ENCODE results near the gene LMAN1L. TPM values are rescaled to one million over a fixed set of nuclear protein-coding genes. Genes with fewer than 3 reads are reported as not detected.

Gene LMAN1L
- not detected for polyA plus RNA-seq (2013, experiment 1 of 2)
- polyA plus RNA-seq (2013, experiment 2 of 2): not detected

DNA sequence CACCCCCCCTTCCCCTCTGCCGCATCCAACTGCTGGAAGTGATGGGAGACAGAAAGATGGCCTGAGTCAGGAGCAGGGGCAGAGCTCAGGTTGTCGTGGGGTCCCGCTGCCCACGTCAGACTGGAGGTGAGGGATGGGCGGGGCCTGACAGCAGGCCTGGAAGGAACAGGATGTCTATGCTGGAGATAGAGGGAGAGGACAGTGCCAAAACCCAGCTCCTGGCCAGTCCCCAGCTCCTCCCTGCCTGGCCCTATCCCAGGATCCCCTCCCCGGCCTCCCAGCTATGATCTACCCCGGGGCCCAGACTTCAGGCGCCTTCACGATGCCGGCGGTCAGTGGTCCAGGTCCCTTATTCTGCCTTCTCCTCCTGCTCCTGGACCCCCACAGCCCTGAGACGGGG, at the start of gene LMAN1L:
TSS of gene LMAN1L (plus strand) at position 303 of the 400 bp plus-strand sequence. CDS start at position 323, 20 bp downstream.
- Histone ChIP-seq H3K27me3 (ENCODE audit: insufficient read depth, low read length) (no peaks in the 10 kb centered on the region), H3K36me3 (ENCODE audit: insufficient read depth, low read length) (no peaks in the 10 kb centered on the region), H3K4me1 (ENCODE audit: insufficient read depth, low read length) (peaks cover 5% of the 10 kb centered on the region), H3K9me3 (ENCODE audit: insufficient read depth, low read depth, low read length) (no peaks in the 10 kb centered on the region), H3K9ac (ENCODE audit: low read depth, low read length) (no peak within 1 kb of the TSS), H3K4me3 (ENCODE audit: low read length) (no peak within 1 kb of the TSS), H3K27ac (ENCODE audit: low read depth, low read length) (no peak within 1 kb of the TSS)
- WGBS: 85% methylated on average over 12 of the region's 12 CpGs

DNA sequence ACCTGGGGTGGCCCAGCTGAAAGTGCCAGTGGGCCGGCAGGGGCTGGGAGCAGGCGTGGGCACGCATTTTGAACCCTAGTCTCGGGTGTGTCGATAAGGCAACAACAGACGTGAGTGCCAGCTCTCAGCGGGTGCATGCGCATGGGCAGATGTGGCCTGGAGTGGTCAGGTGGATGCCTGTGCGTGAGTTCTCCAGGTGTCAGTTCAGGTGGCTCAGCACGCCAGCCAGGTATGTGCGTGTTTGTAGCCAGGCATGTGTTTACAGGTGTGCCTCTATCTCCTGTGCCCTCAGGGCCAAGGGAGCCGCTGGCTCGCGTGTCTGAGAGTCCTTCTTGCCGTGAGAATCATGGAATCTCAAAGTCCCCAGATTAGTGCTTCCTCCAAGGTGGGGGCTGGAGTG, 49.2 kb upstream of the LMAN1L start:
- Histone ChIP-seq H3K27ac (ENCODE audit: low read depth, low read length) (peak overlapping the region; percentile 54; the same call in 1 of the 2 replicates), H3K4me1 (ENCODE audit: insufficient read depth, low read length) (no peaks in the 10 kb centered on the region), H3K27me3 (ENCODE audit: insufficient read depth, low read length) (no peaks in the 10 kb centered on the region; the same call in 1 of the 2 replicates), H3K36me3 (ENCODE audit: insufficient read depth, low read length) (no peaks in the 10 kb centered on the region), H3K4me3 (ENCODE audit: low read length) (no peak overlapping the region), H3K9ac (ENCODE audit: low read depth, low read length) (no peak overlapping the region), H3K9me3 (ENCODE audit: insufficient read depth, low read depth, low read length) (no peaks in the 10 kb centered on the region)
- 88% methylated on average over 15 of the region's 15 CpGs for WGBS

DNA sequence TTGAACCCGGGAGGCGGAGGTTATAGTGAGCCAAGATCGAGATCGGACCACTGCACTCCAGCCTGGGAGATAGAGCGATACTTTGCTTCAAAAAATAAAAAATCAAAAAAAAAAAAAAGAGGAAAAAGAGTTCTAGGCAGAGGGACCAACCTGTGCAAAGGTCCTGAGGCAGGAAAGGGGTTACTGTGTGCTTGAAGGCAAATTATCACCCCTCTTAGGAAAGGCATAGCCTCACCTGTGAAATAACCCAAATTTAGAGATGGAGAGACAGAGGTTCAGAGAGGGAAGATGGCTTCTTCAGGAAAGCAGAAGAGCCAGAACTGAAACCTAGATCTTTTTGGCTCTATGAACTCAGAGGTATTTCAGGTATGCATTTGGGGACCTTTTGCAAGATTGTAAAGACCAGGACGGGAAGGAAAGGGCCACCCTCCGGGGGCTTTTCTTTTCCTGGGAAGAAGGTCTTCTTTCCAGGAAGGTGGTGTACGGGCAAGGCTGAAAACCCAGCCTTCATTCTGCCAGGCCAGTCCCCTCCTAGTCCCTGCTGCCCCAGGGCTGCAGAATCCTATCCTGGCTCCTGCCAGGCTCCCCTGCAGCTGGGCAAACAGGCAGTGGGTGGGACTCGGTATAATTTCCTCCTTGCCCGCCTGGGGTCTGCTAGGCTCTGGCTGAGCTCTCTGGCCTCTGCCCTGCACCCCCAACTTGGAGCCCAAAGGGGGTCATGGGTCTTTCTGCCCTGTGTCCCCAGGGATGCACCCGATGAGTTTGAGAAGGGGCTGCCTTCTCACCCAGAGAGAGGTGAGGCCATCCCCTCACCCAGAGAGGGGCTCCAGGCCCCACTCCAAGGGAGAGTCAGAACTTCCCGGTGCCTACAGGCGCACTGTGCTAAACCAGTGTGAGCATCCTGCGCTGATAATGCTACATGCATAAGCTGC, 45.2 kb upstream of the LMAN1L start:
- Histone ChIP-seq H3K9me3 (ENCODE audit: insufficient read depth, low read depth, low read length) (no peaks in the 10 kb centered on the region), H3K36me3 (ENCODE audit: insufficient read depth, low read length) (no peaks in the 10 kb centered on the region), H3K4me3 (ENCODE audit: low read length) (no peak overlapping the region), H3K27ac (ENCODE audit: low read depth, low read length) (no peak overlapping the region), H3K4me1 (ENCODE audit: insufficient read depth, low read length) (no peaks in the 10 kb centered on the region), H3K9ac (ENCODE audit: low read depth, low read length) (0 out of 2 replicates have a peak overlapping the region, but pooled peaks have one; percentile 9), H3K27me3 (ENCODE audit: insufficient read depth, low read length) (peaks cover 4% of the 10 kb centered on the region; the same call in 1 of the 2 replicates)
- 87% methylated on average over 13 of the region's 14 CpGs for WGBS

DNA sequence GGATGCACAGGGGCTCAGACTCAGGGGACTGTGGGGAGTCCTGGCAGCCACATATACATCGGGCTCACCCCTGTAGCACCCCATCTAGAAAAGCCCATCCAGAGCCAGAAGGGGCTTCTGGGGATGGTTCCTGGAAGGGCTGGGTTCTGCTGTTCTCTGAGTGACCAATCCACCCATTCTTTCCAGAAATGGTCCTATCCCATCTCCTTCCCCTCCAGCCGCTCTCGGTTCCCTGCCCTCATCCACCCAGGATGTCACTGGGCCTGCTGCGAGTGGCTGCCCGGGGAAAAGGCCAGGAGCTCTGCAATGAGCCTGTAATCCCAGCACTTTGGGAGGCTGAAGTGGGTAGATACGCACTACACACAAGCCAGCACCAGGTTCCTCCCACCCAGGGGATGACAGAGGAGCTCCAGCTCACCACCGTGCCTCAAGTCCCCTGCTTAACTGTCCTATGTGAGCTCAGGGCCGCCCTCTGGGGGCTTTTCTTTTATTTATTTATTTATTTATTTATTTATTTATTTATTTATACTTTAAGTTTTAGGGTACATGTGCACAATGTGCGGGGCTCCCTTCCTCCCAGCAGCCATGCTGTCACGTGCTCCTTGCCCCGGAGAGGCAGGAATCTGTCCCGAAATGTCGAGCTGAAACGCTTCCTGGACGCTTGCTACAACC, 44.4 kb upstream of the LMAN1L start:
- peak overlapping the region; percentile 29 for H3K4me3 ChIP-seq (ENCODE audit: low read length)
- H3K27ac ChIP-seq (ENCODE audit: low read depth, low read length): no peak overlapping the region
- H3K27me3 ChIP-seq (ENCODE audit: insufficient read depth, low read length): peaks cover 4% of the 10 kb centered on the region; the same call in 1 of the 2 replicates
- peaks cover 4% of the 10 kb centered on the region; the same call in 1 of the 2 replicates for H3K4me1 ChIP-seq (ENCODE audit: insufficient read depth, low read length)
- 0 out of 2 replicates have a peak overlapping the region, but pooled peaks have one; percentile 9 for H3K9ac ChIP-seq (ENCODE audit: low read depth, low read length)
- H3K36me3 ChIP-seq (ENCODE audit: insufficient read depth, low read length): no peaks in the 10 kb centered on the region
- 55% methylated on average over 14 of the region's 15 CpGs for WGBS
- no peaks in the 10 kb centered on the region for H3K9me3 ChIP-seq (ENCODE audit: insufficient read depth, low read depth, low read length)

DNA sequence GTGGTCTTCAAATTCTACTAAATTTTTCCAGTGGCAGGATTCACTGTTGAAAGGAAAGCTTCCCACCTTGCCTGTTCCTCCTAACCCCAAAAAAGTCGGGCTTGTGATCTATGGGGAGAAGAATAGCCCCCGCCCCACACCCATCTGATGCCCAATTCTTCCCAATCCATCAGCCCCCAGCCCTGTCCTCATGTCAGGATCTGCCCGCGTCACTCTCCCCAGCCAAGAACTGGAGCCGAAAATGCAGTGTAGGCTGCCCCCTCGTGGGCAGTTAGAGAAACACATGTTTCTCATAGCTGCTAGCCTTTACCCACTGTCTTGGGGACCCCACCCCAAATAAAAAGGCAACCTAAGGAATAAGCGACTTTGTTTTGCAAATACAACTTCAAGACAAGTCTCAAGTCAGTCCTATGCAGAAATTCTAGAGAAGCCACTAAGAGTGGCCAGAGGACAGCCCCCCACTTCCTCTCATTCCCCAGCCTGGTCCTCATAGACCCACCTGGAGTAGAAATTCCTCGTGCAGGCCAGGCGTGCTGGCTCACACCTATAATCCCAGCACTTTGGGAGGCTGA, 43.8 kb upstream of the LMAN1L start:
- Histone ChIP-seq H3K27ac (ENCODE audit: low read depth, low read length) (no peak overlapping the region), H3K9me3 (ENCODE audit: insufficient read depth, low read depth, low read length) (no peaks in the 10 kb centered on the region), H3K36me3 (ENCODE audit: insufficient read depth, low read length) (no peaks in the 10 kb centered on the region), H3K9ac (ENCODE audit: low read depth, low read length) (no peak overlapping the region), H3K4me1 (ENCODE audit: insufficient read depth, low read length) (peaks cover 10% of the 10 kb centered on the region), H3K27me3 (ENCODE audit: insufficient read depth, low read length) (peaks cover 4% of the 10 kb centered on the region; the same call in 1 of the 2 replicates), H3K4me3 (ENCODE audit: low read length) (peak overlapping the region; percentile 29)
- 13% methylated on average over 9 of the region's 9 CpGs for WGBS

DNA sequence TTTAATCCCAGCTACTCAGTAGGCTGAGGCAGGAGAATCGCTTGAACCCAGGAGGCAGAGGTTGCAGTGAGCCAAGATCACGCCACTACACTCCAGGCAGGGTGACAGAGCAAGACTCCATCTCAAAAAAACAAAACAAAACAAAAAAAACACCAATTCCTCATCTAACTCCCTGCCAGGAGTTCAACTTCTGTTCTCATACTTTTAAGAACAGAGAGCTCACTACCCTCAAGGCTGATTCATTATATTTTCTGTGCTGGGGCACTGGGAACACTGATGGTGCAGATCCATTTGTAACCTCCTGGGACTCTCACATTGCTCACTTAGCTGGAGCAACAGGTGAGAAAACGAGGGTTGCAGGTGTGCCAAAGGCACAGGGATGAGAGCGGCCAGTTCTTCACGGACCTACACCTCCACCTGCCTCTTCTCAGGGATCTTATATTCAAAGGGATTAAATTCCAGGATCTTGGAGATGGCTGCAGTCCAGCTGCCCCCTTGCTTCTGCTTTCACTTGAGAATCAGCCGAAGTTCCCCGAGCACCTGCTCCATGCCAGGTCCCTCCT, 43.1 kb upstream of the LMAN1L start:
- H3K27ac ChIP-seq (ENCODE audit: low read depth, low read length): no peak overlapping the region
- H3K4me3 ChIP-seq (ENCODE audit: low read length): no peak overlapping the region
- H3K4me1 ChIP-seq (ENCODE audit: insufficient read depth, low read length): peaks cover 12% of the 10 kb centered on the region
- 87% methylated on average over 7 of the region's 7 CpGs for WGBS
- no peaks in the 10 kb centered on the region for H3K36me3 ChIP-seq (ENCODE audit: insufficient read depth, low read length)
- no peak overlapping the region for H3K9ac ChIP-seq (ENCODE audit: low read depth, low read length)
- H3K27me3 ChIP-seq (ENCODE audit: insufficient read depth, low read length): peaks cover 4% of the 10 kb centered on the region; the same call in 1 of the 2 replicates
- no peaks in the 10 kb centered on the region for H3K9me3 ChIP-seq (ENCODE audit: insufficient read depth, low read depth, low read length)

DNA sequence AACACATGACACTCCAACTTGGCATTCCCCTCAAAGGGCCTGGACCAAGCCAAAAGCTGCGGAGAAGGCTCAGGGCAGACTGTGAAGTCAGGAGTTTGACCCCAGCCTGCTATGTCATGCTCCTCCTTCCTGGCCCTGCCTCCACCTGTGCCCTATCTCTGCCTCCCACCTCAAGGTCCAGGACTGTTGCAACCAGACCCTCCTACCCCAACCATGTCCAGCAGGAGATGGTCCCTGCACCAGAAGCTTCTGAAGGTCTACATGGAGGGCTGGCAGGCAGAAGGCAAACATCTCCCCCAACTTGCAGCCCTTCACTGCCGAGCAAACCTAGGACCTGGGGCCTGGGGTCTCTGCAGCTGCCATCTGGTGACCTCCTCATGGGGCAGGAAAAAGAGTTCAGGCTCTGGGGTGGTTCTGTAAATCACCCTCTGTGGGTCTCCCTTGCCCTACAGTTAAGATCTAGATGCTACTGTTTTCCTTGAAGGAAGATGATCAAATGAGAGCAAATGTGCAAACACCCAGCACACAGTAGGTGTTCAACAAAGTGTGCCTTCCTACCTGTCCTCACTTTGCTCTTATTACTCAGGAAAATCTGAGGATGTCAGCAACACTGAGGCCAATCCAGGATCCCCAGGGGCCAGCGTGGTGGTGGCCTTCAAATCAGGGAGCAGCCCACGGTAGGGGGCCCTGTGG, 42.3 kb upstream of the LMAN1L start:
- no peaks in the 10 kb centered on the region for H3K9me3 ChIP-seq (ENCODE audit: insufficient read depth, low read depth, low read length)
- H3K36me3 ChIP-seq (ENCODE audit: insufficient read depth, low read length): no peaks in the 10 kb centered on the region
- no peak overlapping the region for H3K4me3 ChIP-seq (ENCODE audit: low read length)
- H3K9ac ChIP-seq (ENCODE audit: low read depth, low read length): no peak overlapping the region
- peaks cover 4% of the 10 kb centered on the region; the same call in 1 of the 2 replicates for H3K27me3 ChIP-seq (ENCODE audit: insufficient read depth, low read length)
- H3K4me1 ChIP-seq (ENCODE audit: insufficient read depth, low read length): peaks cover 12% of the 10 kb centered on the region
- 67% methylated on average over 4 of the region's 4 CpGs for WGBS
- H3K27ac ChIP-seq (ENCODE audit: low read depth, low read length): no peak overlapping the region

DNA sequence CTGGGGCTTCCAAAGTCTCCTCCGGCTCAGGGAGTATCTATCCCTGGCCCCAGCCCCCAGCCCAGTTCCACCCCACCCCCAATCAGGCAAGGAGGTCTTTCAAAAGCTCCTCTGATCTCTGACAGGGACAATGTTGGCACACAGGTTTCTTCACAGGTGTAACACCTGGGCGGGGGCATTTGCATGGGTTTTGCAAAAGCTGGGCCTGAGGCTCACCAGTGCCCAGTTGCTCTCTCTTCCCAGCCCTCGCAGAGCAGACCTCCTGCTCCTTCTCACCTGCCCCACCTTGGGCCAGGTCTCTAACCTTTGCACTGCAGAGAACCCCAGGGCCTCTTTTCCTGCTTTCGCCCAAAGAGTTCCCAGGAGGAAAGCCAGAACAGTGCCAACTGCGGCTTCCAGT, 39.3 kb upstream of the LMAN1L start:
- Histone ChIP-seq H3K4me1 (ENCODE audit: insufficient read depth, low read length) (peaks cover 25% of the 10 kb centered on the region), H3K27me3 (ENCODE audit: insufficient read depth, low read length) (peaks cover 4% of the 10 kb centered on the region; the same call in 1 of the 2 replicates), H3K36me3 (ENCODE audit: insufficient read depth, low read length) (no peaks in the 10 kb centered on the region), H3K9me3 (ENCODE audit: insufficient read depth, low read depth, low read length) (no peaks in the 10 kb centered on the region), H3K9ac (ENCODE audit: low read depth, low read length) (no peak overlapping the region; the same call in 1 of the 2 replicates), H3K27ac (ENCODE audit: low read depth, low read length) (peak overlapping the region; percentile 63; the same call in 1 of the 2 replicates), H3K4me3 (ENCODE audit: low read length) (no peak overlapping the region)
- WGBS: 61% methylated on average over 5 of the region's 5 CpGs

DNA sequence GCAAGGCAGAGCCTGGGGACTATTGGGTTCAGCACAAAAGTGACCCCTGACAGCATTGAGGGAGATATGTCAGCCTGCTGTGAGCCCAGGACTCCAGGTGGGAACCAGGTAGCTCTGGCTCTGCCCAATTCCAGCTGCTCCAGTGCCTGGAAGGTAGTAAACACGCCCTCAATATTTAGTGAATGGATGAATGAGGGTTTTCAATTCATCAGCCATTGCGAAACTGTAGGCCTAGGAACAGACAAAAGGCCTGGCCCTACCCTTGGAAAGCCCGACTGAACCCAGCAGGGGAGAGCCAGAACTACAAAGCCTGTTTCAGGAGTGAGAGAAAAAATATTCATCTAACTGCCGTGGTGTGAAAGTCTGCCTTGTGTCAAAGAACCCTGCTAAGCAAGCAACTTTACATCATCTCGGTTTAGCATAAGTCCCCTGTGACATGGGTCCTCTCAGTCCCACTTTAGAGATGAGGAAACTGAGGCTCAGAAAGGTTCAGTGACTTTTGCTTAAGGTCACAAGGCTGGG, 38.8 kb upstream of the LMAN1L start:
- Histone ChIP-seq H3K27ac (ENCODE audit: low read depth, low read length) (peak overlapping the region; percentile 63; the same call in 1 of the 2 replicates), H3K9ac (ENCODE audit: low read depth, low read length) (no peak overlapping the region; the same call in 1 of the 2 replicates), H3K4me1 (ENCODE audit: insufficient read depth, low read length) (peaks cover 25% of the 10 kb centered on the region)

DNA sequence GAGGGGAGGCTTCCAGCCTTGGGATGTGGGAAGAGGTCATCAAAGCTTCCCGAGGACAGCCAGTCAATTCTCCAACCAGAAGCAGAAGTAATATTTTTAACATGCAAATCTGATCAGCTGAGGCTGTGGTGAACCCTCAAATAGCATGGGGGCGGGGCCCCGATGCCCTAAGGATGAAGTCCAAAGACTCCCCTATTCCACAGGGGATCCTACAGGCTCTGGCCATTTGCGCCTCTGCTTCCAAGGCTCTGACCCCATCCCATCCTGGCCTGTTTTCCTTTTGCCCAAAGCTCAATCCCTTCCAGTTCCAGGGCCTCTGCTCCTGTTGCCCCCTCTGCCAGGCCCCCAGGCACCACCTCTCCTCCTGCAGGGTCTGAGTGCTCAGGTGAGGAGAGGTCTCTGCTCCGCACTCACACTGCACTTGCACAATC, 37.5 kb upstream of the LMAN1L start:
- Histone ChIP-seq H3K27ac (ENCODE audit: low read depth, low read length) (no peak overlapping the region), H3K4me3 (ENCODE audit: low read length) (no peak overlapping the region), H3K4me1 (ENCODE audit: insufficient read depth, low read length) (peaks cover 25% of the 10 kb centered on the region), H3K9me3 (ENCODE audit: insufficient read depth, low read depth, low read length) (no peaks in the 10 kb centered on the region), H3K27me3 (ENCODE audit: insufficient read depth, low read length) (peaks cover 7% of the 10 kb centered on the region), H3K9ac (ENCODE audit: low read depth, low read length) (no peak overlapping the region), H3K36me3 (ENCODE audit: insufficient read depth, low read length) (no peaks in the 10 kb centered on the region)
- WGBS: 96% methylated on average over 5 of the region's 5 CpGs

More for the DNA sequence above, 38.8 kb upstream of the LMAN1L start:
- H3K36me3 ChIP-seq (ENCODE audit: insufficient read depth, low read length): no peaks in the 10 kb centered on the region
- peaks cover 4% of the 10 kb centered on the region; the same call in 1 of the 2 replicates for H3K27me3 ChIP-seq (ENCODE audit: insufficient read depth, low read length)
- WGBS: 17% methylated on average over 5 of the region's 5 CpGs
- no peak overlapping the region for H3K4me3 ChIP-seq (ENCODE audit: low read length)
- H3K9me3 ChIP-seq (ENCODE audit: insufficient read depth, low read depth, low read length): no peaks in the 10 kb centered on the region
